Cerebellar cortex (tissue), 1 donor: Measurements from ENCODE around the gene HLA-F.

ENCODE experiments used
- DNase-seq: peaks from one replicate; pipeline ENCODE4 v3.0.0-alpha.2; 2015; ENCODE audit warnings: low spot score

Gene HLA-F

GRCh38 chr6:29723262-29723665, at the start of gene HLA-F:
Gene HLA-F, plus strand, starts transcription at chr6:29723434. Its CDS starts 30 bp downstream, at chr6:29723464.
- peak; percentile 89 for DNase-seq

- no peak for DNase-seq
These were observed 49.2 kb upstream of the HLA-F start for GRCh38 chr6:29674008-29674407.

GRCh38 chr6:29675561-29675960, 47.7 kb upstream of the HLA-F start:
- no peak for DNase-seq

GRCh38 chr6:29676981-29677601, 46.1 kb upstream of the HLA-F start:
- DNase-seq = peak; percentile 16

- DNase-seq = no peak
These were observed 45.1 kb upstream of the HLA-F start for GRCh38 chr6:29678114-29678513.

GRCh38 chr6:29679962-29680361, 43.3 kb upstream of the HLA-F start:
- no peak for DNase-seq

- no peak for DNase-seq
These were observed 42.8 kb upstream of the HLA-F start for GRCh38 chr6:29680416-29680815.

GRCh38 chr6:29680904-29681303, 42.3 kb upstream of the HLA-F start, which contains the start of gene ZFP57:
Gene ZFP57, minus strand, starts transcription at chr6:29681152. Its CDS starts 4,149 bp downstream, at chr6:29677003.
- DNase-seq = no peak

GRCh38 chr6:29681811-29682210, 41.4 kb upstream of the HLA-F start:
- DNase-seq = no peak

GRCh38 chr6:29685718-29686326, 37.4 kb upstream of the HLA-F start:
- DNase-seq = no peak

- DNase-seq = no peak
These were observed 28.6 kb upstream of the HLA-F start for GRCh38 chr6:29694637-29695036.

GRCh38 chr6:29696147-29697125, 26.8 kb upstream of the HLA-F start:
- peak; percentile 11 for DNase-seq

- peak; percentile 43 for DNase-seq
These were observed 20.6 kb upstream of the HLA-F start for GRCh38 chr6:29702519-29703103.

- peak; percentile 86 for DNase-seq
These were observed 17.6 kb upstream of the HLA-F start for GRCh38 chr6:29705389-29706231.

GRCh38 chr6:29708432-29709179, 14.6 kb upstream of the HLA-F start:
- no peak for DNase-seq

- DNase-seq = no peak
These were observed 14.0 kb upstream of the HLA-F start for GRCh38 chr6:29709188-29709587.

- no peak for DNase-seq
These were observed 12.8 kb upstream of the HLA-F start for GRCh38 chr6:29710281-29710941.

GRCh38 chr6:29720863-29721262, 2.4 kb upstream of the HLA-F start:
- DNase-seq = no peak

GRCh38 chr6:29723666-29724588, 693 bp downstream of the HLA-F start:
- DNase-seq = peak; percentile 9
